Measurements from ENCODE around the gene GRK5. TPM values are rescaled to one million over a fixed set of nuclear protein-coding genes. Genes with fewer than 3 reads are reported as not detected.

GRK5 gene
- total and polyA plus RNA-seq, 2 donors from 2014 or later: 7.3 to 18.7 TPM

DNA sequence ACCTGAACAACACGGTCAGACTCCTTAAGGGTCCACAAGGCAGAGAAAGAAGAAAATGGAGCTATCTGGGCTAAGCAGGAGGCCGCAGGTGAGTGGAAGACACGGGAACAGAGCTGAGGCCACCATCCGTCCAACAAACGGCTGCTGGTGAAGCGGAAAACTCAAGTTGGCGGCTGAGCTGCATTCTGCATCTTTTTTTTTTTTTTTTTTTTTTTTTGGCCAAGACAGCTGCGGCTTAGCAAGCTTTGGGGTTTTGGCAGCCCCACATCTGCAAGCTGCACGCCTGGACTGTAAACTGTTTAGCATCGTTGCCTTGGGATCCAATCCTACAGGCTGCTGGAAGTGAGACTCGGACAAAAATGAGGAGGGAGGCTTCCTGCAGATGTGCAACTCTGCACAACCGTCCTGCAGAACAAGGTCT is 297.8 kb downstream of the GRK5 start:
- no peak overlapping the region for H3K4me3 ChIP-seq (ENCODE audit: low read length in 3 of 3)
- no peaks in the 10 kb centered on the region for H3K9me3 ChIP-seq (ENCODE audit: control insufficient read depth in 2 of 3, insufficient read depth in 1 of 3, low read length in 3 of 3)
- TF ChIP-seq, protein P1, sequence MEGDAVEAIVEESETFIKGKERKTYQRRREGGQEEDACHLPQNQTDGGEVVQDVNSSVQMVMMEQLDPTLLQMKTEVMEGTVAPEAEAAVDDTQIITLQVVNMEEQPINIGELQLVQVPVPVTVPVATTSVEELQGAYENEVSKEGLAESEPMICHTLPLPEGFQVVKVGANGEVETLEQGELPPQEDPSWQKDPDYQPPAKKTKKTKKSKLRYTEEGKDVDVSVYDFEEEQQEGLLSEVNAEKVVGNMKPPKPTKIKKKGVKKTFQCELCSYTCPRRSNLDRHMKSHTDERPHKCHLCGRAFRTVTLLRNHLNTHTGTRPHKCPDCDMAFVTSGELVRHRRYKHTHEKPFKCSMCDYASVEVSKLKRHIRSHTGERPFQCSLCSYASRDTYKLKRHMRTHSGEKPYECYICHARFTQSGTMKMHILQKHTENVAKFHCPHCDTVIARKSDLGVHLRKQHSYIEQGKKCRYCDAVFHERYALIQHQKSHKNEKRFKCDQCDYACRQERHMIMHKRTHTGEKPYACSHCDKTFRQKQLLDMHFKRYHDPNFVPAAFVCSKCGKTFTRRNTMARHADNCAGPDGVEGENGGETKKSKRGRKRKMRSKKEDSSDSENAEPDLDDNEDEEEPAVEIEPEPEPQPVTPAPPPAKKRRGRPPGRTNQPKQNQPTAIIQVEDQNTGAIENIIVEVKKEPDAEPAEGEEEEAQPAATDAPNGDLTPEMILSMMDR (IDR thresholded peaks at IDR 0.05; ENCODE audit: borderline replicate concordance, extremely low read depth, insufficient read depth): no peak
- no peak overlapping the region for H3K27ac ChIP-seq (ENCODE audit: low read depth in 2 of 2, low read length in 2 of 2)
- no peaks in the 10 kb centered on the region for H3K27me3 ChIP-seq (ENCODE audit: control insufficient read depth, insufficient read depth, low read length)
- no peaks in the 10 kb centered on the region for H3K36me3 ChIP-seq (ENCODE audit: control insufficient read depth in 2 of 3, insufficient read depth in 3 of 3, low read length in 3 of 3)
- intact Hi-C loops (cut with DNase I): no loop called here
- no peaks in the 10 kb centered on the region for H3K4me1 ChIP-seq (ENCODE audit: control insufficient read depth in 2 of 3, insufficient read depth in 2 of 3, low read depth in 1 of 3, low read length in 3 of 3)
- no peak for FAIRE-seq
- H3K9ac ChIP-seq (ENCODE audit: low read length in 3 of 3): no peak overlapping the region
- DNase-seq: peak in 2 of 5 donors; percentile 59 to 63

Small RNAs within 50 kb of the gene (microRNA-seq; reads per million reads assigned to microRNA genes)
- gene MIR4681: not detected

Other genes with a start within 250 kb of the GRK5 start
- gene NANOS1, start 177.9 kb upstream of the GRK5 start, total RNA-seq: 1.1 TPM
- 4.5 TPM for gene NANOS1, start 177.9 kb upstream of the GRK5 start, polyA plus RNA-seq (ENCODE audit: insufficient read depth, low read depth, low replicate concordance)
- gene EIF3A, start 126.8 kb upstream of the GRK5 start, total RNA-seq: 95.6 TPM
- 24.9 TPM for gene EIF3A, start 126.8 kb upstream of the GRK5 start, polyA plus RNA-seq (ENCODE audit: insufficient read depth, low read depth, low replicate concordance)
- 31.6 TPM for gene DENND10, start 103.5 kb upstream of the GRK5 start, total RNA-seq
- gene DENND10, start 103.5 kb upstream of the GRK5 start, polyA plus RNA-seq (ENCODE audit: insufficient read depth, low read depth, low replicate concordance): 31.7 TPM
- 21.9 TPM for gene SFXN4, start 41.9 kb upstream of the GRK5 start, total RNA-seq
- 59.7 TPM for gene SFXN4, start 41.9 kb upstream of the GRK5 start, polyA plus RNA-seq (ENCODE audit: insufficient read depth, low read depth, low replicate concordance)
- gene PRDX3, start 28.8 kb upstream of the GRK5 start, total RNA-seq: 118 TPM
- gene PRDX3, start 28.8 kb upstream of the GRK5 start, polyA plus RNA-seq (ENCODE audit: insufficient read depth, low read depth, low replicate concordance): 294 TPM